NCI-H128 (cell line): ENCODE measurements around the gene OR10V1.
A peak's percentile ranks its signal among the peaks of the same experiment; 100 is the strongest.
"Not testable (repeated sequence)": the region's sequence is repeated elsewhere in the genome, so short reads cannot be mapped to it uniquely, and the experiment has no call there.

Source experiments
- DNase-seq: peaks from one replicate; lab custom pipeline; 2025; ENCODE audit not compliant: unreplicated experiment; lab: John Stamatoyannopoulos, UW

The OR10V1 gene

DNA sequence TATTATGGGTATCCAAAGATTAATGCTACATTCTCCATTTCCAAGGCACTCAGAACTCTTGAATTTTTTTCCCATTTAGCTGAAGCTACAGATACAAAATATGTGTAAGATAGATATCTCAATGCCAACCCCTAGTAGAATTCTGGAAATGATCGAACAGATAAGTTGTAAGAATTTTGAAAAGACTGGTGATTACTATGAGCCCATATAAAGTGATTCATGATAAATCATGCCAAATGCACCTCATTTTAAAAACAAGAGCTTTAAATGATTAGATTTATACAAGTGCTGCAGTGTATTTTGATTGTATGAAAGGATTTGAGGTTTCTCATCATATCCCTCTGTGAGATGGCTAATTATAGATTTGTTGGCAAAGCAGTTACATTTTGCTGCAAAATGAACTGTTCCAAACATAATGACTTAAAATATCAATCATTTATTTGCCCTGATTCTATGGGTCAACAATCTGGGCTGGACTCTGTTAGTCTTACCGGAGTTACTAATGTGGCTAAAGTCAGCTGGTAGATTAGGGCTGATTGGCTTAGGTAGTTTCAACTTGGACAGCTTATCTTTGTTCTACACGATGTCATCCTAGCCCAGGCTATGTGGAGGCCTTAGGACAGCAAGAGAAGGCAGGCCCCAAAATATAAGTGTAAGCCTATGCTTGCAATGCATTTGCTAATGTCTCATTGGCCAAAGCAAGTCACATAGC is 3.4 kb downstream of the OR10V1 start:
- no peak for DNase-seq

DNA sequence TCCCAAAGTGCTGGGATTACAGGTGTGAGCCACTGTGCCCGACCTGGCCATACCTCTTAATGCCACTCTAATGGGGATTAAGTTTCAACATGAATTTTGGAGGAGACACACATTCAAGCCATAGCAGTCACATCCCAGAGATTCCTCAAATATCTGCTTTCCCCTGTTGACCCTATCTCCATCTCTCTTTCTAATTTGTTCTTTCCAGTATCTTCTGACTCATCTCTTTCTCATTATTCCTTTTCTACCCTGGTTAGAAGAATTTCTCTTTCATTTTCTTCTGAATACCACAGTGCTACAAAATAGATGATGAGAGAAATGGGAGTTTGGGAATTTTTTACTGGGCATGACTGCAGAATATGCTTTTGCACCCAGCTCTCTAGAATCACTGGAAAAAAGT is 5.1 kb downstream of the OR10V1 start:
- no peak for DNase-seq

DNA sequence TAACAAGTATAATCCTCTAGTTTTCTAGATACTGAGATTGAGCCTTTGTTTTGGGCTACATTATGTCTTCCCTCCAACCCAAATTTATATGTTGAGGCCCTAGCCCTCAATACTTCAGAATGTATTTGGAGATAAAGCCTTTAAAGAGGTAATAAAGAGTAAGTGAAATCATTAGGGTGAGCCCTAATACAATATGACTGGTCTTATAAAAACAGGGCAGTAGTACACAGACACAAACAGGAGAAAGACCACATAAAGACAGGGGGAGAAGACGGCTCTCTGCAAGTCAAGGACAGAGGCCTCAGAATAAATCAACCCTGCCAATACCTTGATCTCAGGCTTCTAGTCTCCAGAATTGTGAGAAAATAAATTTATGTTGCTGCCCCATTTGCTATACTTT is 6.3 kb downstream of the OR10V1 start:
- no peak for DNase-seq

DNA sequence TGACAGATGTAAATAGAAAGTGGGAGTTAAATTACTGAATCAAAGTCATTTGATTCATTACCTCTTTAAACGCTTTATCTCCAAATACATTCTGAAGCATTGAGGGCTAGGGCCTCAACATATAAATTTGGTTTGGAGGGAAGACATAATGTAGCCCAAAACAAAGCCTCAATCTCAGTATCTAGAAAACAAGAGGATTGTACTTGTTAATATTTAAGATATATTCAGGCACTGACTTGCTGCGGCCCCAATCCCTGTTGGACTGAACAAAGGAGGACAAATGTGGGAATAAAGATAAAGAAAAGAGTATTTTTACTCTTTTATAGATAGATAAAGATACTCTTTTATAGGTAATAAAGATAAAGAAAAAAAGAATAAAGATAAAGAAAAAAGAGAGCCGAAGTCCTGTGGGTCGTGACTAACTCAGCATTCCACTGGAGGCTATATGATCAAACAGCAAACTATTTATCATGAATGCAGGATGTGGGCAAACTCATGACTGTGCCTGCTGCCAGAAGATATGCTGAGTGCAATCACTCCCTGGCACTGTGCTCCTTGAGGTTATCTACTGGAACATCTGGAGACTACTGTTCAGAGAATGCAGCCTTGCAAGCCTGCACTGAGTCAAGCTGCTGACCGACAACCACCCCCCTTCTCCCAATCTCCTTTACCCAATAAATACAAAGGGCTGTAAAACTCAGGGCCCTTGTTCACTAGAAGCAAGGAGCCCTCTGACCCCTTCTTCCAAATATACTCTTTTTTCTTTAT is 6.9 kb downstream of the OR10V1 start:
- no peak for DNase-seq

DNA sequence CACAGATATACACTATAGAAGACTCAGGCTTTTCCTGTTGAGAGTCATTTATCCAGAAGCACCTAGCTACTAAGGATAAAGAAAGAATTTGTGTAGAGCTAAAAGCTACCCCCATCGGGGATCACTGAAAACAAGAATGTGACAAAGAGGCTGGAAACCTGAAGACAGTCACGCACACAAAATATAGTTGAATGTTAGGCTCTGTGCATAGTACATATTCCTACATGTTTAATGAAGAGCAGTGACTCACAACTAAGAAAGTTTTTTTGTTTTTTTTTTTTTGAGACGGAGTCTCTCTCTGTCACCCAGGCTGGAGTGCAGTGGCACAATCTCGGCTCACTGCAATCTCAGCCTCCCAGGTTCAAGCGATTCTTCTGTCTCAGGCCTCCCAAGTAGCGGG is 8.4 kb downstream of the OR10V1 start:
- no peak for DNase-seq

DNA sequence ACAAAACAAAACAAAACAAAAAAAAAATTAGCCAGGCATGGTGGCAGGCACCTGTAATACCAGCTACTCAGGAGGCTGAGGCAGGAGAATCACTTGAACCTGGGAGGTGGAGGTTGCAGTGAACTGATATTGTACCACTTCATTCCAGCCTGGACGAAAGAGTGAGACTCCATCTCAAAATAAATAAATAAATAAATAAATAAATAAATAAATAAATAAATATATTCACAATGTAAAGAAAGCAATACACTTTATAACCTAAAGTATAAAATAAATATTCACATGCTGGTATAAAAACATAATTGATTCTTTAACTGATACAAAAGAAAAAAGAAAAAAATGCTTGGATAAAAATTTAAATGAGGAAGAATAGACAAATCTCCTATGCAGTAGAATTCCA is 10.1 kb downstream of the OR10V1 start:
- DNase-seq: not testable (repeated sequence)

DNA sequence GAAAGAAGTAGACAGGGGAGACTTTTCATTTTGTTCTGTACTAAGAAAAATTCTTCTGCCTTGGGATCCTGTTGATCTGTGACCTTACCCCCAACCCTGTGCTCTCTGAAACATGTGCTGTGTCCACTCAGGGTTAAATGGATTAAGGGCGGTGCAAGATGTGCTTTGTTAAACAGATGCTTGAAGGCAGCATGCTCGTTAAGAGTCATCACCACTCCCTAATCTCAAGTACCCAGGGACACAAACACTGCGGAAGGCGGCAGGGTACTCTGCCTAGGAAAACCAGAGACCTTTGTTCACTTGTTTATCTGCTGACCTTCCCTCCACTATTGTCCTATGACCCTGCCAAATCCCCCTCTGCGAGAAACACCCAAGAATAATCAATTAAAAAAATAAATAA is 13.5 kb downstream of the OR10V1 start:
- DNase-seq: not testable (repeated sequence)

DNA sequence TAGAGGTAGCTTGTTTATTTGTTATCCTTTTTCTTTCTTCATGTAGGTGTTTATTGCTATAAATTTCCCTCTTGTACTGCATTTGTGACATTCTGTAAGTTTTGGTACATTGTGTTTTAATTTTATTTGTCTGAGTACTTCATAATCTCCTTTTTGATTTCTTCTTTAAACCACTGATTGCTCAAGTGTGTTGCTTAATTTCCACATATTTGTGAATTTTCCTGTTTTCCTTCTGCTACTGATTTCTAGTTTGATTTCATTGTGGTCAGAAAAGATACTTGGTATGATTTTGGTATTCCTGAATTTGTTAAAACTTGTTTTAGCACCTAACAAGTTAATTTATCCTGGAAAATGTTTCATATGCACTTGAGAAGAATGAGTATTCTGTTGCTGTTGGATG is 15.1 kb downstream of the OR10V1 start:
- DNase-seq: no peak

DNA sequence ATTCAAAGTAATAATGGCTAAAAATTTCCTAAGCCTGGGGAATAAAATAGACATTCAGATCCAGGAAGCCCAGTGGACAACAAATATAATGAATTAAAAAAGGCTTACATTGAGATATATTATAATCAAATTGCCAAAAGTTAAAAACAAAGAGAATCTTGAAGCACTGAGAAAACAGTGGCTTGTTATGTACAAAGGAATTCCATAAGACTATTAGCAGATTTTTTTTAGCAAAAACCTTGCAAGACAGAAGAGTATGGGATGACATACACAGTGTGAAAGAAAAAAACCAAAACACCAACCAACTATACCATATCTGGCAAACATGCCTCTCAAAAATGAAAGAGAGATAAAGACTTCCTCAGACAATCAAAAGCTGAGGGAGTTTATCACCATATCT is 20.7 kb downstream of the OR10V1 start:
- DNase-seq: no peak

DNA sequence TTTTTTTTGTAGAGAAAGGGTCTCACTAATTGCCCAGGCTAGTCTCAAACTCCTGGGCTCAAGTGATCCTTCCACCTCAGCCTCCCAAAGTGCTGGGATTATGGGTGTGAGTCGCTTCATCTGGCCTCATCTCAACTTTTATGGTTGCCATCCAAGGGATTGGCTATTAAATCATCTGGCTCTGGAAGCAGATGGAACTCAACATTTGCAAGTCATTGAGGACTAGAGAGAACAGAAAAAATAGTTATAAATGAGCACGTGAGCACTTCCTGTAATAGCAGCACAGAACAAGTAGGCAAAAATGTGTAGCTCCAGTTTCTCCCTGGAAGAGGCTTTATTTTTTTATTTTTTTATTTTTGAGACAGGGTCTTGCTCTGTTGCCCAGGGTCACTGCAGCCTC is 22.5 kb downstream of the OR10V1 start:
- DNase-seq: no peak

DNA sequence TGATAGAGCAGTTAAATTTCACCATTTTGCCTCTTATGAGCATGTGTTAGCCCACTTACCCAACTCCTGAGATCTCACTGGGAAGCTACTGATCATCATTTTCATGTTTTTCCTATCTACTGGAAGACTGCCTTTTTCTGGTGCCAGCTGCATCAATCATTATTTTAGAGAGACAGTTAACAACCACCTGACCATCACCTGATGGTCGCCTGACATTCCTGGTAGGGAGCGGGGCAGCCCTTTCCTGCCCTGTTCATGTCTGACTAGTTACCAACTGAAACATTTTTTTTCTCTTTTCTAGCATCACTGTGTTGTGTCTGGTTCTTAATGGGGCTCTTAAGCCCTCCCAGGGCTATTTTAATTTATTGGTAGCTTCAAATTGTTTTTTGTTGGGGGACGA is 24.6 kb downstream of the OR10V1 start:
- DNase-seq: no peak

DNA sequence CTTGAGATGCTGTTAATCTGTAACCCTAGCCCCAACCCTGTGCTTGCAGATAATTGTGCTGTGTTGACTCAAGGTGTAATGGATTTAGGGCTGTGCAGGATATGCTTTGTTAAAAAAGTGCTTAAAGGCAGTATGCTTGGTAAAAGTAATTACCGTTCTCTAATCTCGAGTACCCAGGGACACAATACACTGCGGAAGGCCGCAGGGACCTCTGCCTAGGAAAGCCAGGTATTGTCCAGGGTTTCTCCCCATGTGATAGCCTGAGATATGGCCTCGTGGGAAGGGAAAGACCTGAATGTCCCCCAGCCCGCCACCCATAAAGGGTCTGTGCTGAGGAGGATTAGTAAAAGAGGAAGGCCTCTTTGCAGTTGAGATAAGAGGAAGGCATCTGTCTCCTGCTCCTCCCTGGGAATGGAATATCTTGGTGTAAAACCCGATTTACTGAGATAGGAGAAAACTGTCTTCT is 32.4 kb downstream of the OR10V1 start:
- not testable (repeated sequence) for DNase-seq

DNA sequence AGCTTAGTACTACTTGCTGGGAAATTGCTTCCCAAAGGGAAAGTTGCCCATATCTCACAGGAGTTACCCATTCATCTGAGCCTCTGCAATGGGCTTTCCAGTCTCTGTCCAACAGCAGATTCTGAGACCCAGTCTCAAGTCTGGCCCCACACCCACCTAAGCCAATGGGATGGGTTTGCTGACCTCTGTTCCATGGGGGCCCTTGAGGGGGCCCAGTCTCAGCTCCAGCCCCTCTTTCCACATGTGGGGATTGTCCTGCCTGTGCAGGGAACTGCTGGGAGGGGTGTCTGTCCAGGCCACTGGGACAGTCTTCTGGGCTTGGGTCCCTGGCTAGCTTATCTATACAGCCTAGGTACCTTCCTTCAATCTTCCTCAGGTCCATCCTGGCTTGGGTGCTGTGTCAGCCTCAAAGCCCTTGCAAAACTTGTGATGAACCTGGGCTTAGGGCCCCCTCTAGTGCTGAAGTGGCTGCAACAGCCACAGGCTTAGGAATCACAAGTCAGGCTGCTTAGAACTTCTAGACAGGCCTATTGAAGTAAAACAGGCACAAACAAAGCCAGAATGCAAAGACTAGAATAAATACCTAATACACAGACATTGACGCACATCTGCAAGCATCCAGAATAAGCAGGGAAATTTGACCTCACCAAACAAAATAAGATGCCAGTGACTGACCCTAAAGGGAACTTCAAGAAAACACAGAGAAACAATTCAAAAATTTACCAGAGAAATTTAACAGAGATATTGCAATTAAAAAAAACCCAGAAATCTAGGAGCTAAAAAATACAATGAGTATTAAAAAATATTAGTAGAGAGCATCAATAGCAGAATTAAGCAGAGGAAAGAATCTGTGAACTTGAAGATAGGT is 33.1 kb downstream of the OR10V1 start:
- peak; percentile 40 for DNase-seq

DNA sequence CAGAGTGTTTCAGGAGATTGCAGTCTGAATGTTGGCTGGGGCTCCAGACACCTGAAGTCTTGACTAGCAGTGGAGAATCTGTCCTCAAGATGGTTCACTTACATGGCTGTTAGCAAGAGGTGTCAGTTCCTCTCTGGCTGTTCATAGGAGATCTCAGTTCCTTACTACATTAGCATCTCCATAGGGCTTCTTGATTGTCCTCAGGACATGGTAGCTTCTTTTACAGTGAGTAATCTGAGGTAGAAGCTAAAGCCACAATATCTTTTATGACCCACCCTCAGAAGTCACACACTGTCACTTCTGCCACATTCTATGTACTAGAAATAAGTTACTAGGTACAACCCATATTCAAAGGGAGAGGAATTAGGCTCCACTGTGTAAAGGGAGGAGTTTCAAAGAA is 34.3 kb downstream of the OR10V1 start:
- DNase-seq: no peak

DNA sequence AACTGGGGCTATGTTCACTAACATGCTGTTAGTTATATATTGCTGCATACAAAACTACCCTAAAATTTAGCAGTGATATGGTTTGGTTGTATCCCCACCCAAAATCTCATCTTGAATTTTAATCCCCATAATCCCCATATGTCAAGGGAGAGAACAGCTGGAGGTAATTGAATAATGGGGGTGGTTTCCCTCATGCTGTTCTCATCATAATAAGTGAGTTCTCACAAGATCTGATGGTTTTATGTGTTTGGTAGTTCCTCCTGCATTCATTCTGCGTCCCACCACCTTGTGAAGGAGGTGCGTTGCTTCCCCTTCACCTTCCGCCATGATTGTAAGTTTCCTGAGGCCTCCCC is 34.9 kb downstream of the OR10V1 start:
- DNase-seq: no peak

DNA sequence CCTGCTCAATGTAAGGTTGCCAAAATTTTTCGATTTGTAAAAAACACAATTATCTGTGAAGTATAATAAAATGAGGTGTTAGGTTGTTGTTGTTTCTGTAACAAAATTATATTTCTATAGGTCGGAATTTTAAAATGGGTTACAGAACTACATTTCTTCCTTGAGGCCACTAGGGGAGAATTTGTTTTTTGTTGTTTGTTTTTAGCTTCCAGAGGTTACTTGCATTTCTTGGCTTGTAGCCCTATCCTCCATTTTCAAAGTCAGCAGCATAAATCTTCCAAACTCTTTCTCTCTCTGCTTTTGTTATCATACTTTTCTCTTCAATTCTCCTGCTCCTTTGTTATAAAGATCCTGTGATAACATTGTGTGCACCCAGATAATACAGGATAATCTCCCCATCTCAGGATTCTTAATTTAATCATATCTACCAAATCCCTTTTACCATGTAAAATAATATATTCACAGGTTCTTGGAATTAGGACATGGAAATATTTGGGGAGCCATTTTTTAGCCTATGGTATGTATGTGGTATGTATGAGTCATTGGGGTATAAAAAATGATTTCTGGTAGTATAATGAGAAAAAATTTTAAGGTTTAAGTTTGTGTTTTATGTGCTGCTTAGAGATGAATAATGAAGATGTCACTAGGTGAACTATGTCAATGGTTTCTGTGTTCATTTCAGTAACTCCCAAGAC is 35.4 kb downstream of the OR10V1 start:
- no peak for DNase-seq

DNA sequence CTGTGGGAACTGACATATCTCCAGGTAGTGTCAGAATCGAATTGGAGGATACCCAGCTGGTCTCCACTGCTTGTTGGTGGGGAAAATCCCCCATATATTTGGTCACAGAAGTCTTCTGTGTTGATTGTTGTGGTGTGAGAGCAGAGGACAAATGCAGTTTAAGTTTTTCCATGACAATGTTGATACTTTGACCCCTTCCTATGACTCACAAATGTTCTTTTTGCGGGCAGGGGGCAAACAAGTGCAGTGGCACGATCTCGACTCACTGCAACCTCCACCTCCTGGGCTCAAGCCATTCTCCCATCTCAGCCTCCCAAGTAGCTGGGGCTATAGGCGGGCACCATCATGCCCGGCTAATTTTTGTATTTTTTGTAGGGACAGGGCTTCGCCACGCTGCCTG is 37.4 kb downstream of the OR10V1 start:
- no peak for DNase-seq

DNA sequence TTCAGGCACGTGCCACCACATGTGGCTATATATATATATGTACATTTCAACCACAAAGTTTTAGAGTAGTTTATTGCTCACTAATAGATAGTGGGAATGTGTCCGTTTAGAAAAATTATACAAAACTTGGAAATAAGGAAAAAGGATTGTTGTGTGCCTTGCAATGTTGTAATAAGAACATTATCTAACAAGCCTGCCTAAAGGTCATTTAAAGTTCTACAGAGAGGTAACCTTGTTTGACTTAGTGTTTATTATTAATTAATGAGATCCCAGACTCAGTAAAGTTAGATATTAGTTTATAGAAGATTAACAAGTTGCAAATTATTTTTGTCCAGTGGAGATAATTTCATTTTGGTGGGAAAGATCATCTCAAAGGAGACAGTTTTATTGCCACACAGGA is 39.4 kb downstream of the OR10V1 start:
- DNase-seq: no peak

DNA sequence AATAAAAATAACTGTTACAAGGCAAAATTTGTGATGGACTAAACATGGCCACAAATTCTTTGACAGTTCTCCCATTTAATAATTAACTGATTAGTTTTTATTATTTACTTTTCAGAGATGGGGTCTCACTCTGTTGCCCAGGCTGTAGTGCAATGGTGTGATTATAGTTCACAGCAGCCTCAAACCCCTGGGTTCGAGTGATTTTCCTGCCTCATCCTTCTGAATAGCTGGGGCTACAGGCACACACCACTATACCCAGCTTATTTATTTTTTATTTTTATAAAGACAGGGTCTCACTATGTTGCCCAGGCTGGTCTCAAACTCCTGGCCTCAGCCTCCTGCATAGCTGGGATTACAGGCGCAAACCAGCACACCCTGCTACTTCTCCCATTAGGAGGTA is 40.4 kb downstream of the OR10V1 start:
- no peak for DNase-seq

DNA sequence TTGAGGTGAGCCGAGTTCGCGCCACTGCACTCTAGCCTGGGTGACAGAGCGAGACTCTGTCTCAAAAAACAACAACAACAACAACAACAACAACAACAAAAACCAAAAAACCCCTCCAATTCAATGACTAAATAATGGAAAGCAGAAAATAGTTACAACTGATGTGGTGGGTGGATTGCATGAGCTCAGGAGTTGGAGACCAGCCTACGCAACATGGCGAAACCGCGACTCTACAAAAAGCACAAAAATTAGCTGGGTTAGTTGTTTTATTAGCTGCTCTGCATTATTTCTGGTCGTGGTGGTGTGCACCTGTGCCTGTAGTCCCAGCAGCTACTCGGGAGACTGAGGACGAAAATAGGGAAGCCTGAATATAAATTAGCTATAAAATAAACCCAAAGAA is 42.2 kb downstream of the OR10V1 start:
- DNase-seq: no peak

DNA sequence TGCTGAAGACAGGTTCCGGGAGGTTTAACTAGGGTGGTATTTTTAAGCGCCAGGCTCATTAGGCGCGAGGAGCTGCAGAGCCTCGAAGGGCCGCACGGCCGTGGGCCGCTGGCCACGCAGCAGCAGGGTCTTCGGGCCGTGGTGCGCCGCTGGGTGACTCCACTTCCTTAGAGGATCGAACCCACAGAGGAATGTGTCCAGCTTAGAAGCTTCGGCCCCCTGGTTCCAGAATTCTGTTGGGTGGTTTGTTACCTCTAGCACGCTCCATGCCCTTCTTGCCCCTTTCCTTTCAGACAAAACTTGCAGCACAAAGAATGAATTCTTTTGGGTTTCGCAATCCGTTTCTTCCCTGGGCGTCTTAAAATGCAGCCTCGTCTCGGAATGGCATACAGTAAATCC is 44.0 kb downstream of the OR10V1 start:
- no peak for DNase-seq
